ENCODE results near the gene C13orf46.

DNA sequence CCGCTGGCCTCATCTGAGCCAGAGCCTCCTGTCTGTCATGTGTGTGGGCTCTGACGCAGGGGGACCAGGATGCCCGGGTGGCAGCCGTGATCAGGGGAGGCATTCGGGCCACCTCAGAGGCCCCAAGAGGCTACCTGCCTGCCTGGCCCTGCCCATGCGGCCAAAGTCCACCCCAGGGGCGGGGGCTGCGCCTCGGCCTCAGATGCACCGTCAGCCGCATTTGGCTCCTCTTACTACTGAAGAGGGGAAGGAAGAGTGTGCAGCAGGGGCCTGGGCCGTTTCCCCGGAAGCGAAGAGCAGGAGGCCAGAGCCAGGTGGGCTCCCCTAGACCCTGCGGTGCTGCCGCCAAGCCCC, 34.0 kb downstream of the C13orf46 start:
- no peak for TF ChIP-seq POLR2A (IDR thresholded peaks at IDR 0.05)
- no peak for TF ChIP-seq EP300 (IDR thresholded peaks at IDR 0.05)
- TF ChIP-seq, protein P1, sequence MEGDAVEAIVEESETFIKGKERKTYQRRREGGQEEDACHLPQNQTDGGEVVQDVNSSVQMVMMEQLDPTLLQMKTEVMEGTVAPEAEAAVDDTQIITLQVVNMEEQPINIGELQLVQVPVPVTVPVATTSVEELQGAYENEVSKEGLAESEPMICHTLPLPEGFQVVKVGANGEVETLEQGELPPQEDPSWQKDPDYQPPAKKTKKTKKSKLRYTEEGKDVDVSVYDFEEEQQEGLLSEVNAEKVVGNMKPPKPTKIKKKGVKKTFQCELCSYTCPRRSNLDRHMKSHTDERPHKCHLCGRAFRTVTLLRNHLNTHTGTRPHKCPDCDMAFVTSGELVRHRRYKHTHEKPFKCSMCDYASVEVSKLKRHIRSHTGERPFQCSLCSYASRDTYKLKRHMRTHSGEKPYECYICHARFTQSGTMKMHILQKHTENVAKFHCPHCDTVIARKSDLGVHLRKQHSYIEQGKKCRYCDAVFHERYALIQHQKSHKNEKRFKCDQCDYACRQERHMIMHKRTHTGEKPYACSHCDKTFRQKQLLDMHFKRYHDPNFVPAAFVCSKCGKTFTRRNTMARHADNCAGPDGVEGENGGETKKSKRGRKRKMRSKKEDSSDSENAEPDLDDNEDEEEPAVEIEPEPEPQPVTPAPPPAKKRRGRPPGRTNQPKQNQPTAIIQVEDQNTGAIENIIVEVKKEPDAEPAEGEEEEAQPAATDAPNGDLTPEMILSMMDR (IDR thresholded peaks at IDR 0.05), result no peak
- no peak for TF ChIP-seq POLR2AphosphoS5 (IDR thresholded peaks at IDR 0.05)
